Measurements from ENCODE around the gene SEMA3E. TPM values are rescaled to one million over a fixed set of nuclear protein-coding genes. Genes with fewer than 3 reads are reported as not detected.

SEMA3E gene
- total RNA-seq, 1 experiment from 2014 or later, result 3.6 TPM

DNA sequence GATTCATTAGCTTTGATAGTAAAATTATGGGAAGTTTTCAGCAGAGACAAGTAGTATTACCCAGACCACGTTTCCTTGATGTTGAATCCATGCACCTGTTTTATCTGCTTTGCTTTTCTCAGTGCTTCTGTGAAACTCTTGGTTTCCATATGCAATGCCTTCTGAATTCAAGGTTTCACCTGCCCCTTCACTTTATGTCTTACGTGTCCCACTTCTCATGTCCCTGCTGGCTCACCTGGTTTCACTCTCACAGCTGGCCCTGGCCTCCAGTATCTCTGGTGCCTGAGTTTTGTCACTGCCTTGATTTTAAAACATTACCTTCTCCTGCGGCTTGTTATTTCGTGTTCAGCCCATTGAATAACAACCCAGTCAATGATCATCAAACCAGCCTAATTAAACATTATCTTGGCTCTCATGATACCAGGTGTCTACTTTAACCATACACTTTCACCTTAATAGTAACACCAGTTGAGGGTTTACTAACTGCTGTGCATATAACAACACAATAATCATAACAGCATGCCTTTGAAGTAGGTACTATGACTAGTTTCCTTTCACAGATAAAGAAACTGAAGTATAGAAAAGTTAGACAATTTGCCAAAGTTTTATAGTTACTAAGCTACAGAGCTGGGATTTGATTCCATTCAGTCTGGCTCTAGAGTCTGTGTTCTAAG, 310.5 kb downstream of the SEMA3E start:
- H3K27me3 ChIP-seq (ENCODE audit: low read length), result peaks cover 43% of the 10 kb centered on the region
- H3K9ac ChIP-seq (ENCODE audit: low read length), result no peak overlapping the region
- ChIA-PET CTCF (no interaction called here), POLR2A (ENCODE audit: unreplicated experiment) (no interaction called here)
- no peak overlapping the region for H3K4me3 ChIP-seq (ENCODE audit: low read length)
- TF ChIP-seq, protein P1, sequence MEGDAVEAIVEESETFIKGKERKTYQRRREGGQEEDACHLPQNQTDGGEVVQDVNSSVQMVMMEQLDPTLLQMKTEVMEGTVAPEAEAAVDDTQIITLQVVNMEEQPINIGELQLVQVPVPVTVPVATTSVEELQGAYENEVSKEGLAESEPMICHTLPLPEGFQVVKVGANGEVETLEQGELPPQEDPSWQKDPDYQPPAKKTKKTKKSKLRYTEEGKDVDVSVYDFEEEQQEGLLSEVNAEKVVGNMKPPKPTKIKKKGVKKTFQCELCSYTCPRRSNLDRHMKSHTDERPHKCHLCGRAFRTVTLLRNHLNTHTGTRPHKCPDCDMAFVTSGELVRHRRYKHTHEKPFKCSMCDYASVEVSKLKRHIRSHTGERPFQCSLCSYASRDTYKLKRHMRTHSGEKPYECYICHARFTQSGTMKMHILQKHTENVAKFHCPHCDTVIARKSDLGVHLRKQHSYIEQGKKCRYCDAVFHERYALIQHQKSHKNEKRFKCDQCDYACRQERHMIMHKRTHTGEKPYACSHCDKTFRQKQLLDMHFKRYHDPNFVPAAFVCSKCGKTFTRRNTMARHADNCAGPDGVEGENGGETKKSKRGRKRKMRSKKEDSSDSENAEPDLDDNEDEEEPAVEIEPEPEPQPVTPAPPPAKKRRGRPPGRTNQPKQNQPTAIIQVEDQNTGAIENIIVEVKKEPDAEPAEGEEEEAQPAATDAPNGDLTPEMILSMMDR (conservative IDR thresholded peaks at IDR 0.05; ENCODE audit: low read depth, low read length), result no peak
- no peak for TF ChIP-seq EZH2phosphoT487 (IDR thresholded peaks at IDR 0.05; ENCODE audit: borderline replicate concordance, low read length)
- no peak for TF ChIP-seq EZH2 (IDR thresholded peaks at IDR 0.05; ENCODE audit: low read length, unreplicated experiment)
- H3K4me1 ChIP-seq (ENCODE audit: insufficient read depth, low read length), result no peaks in the 10 kb centered on the region
- no peaks in the 10 kb centered on the region for H3K9me3 ChIP-seq (ENCODE audit: low read length)
- no peaks in the 10 kb centered on the region for H3F3A ChIP-seq (ENCODE audit: low read length, unreplicated experiment)
- DNase-seq (no peak), ATAC-seq (no peak)
- no peak overlapping the region for H3K27ac ChIP-seq (ENCODE audit: low read length)
- H2AFZ ChIP-seq (ENCODE audit: low read length), result no peak overlapping the region
- no peaks in the 10 kb centered on the region for H3K9me2 ChIP-seq (replicated peaks; ENCODE audit: low read length)
- H3K36me3 ChIP-seq (ENCODE audit: low read depth, low read length), result no peaks in the 10 kb centered on the region
- no peaks in the 10 kb centered on the region for H3K79me2 ChIP-seq (ENCODE audit: low read length)
- H4K20me1 ChIP-seq (ENCODE audit: low read length), result no peaks in the 10 kb centered on the region
- no peak overlapping the region for H3K4me2 ChIP-seq (ENCODE audit: low read length)
- no TSS peak for BruUV-seq (replicated peaks)
- intact Hi-C loops (cut with micrococcal nuclease), result no loop called here

DNA sequence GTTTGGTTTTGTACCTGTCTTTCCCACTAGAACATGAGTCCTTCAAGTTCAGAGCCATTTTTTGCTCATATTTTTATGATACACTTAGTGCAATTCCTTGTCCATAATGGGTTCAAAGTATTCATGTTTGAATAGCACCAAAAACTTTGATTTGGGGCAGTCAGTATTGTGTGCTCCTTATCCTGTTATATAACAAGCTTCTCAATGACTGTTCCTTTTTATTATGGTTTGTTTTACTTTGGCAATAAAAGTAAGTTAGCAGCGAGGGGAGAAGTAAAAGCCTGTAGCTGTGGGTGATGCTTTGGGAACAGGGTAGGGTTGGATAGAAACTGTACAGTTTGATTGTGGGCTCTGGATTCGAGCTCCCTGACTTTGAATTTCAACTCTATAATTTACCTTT, 311.9 kb downstream of the SEMA3E start:
- ChIA-PET CTCF (no interaction called here), POLR2A (ENCODE audit: unreplicated experiment) (no interaction called here)
- Histone ChIP-seq H3K4me2 (ENCODE audit: low read length) (no peak overlapping the region), H3K4me1 (ENCODE audit: insufficient read depth, low read length) (no peaks in the 10 kb centered on the region), H3K36me3 (ENCODE audit: low read depth, low read length) (no peaks in the 10 kb centered on the region), H3K9me3 (ENCODE audit: low read length) (no peaks in the 10 kb centered on the region), H2AFZ (ENCODE audit: low read length) (no peak overlapping the region), H3K9me2 (replicated peaks; ENCODE audit: low read length) (no peaks in the 10 kb centered on the region), H3F3A (ENCODE audit: low read length, unreplicated experiment) (no peaks in the 10 kb centered on the region), H3K9ac (ENCODE audit: low read length) (no peak overlapping the region), H4K20me1 (ENCODE audit: low read length) (no peaks in the 10 kb centered on the region), H3K27ac (ENCODE audit: low read length) (no peak overlapping the region), H3K27me3 (ENCODE audit: low read length) (peaks cover 43% of the 10 kb centered on the region), H3K4me3 (ENCODE audit: low read length) (no peak overlapping the region), H3K79me2 (ENCODE audit: low read length) (no peaks in the 10 kb centered on the region)
- TF ChIP-seq, protein P1 (conservative IDR thresholded peaks at IDR 0.05; ENCODE audit: low read depth, low read length), result no peak
- TF ChIP-seq EZH2phosphoT487 (IDR thresholded peaks at IDR 0.05; ENCODE audit: borderline replicate concordance, low read length) (no peak), EZH2 (IDR thresholded peaks at IDR 0.05; ENCODE audit: low read length, unreplicated experiment) (no peak)
- ATAC-seq, result no peak
- intact Hi-C loops (cut with micrococcal nuclease), result no loop called here
- BruUV-seq (replicated peaks), result no TSS peak
- DNase-seq, result no peak

DNA sequence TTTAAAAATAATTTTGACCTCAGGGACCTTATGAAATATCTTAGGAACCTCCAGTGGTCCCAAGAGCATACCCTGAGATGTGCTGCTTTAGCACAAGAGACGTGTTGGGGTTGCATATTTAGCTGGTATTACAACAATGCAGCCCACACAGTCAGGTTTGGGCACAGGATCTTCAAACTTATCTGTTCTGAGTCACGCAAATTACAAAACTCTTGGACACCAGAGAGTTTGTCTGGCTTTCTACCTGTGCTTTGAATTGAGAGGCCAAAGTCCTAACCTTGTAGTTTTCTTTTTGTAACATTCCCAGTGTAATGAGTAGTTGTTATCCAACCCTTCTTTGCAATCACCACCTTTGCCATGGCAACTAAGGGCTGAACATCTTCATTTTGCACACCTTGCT, 322.7 kb downstream of the SEMA3E start:
- ChIA-PET CTCF (no interaction called here), POLR2A (ENCODE audit: unreplicated experiment) (interaction anchor here (0.7 kb wide), 1 partner anchor 53 kb away, joined by 4 read pairs; no protein-coding TSS in a partner anchor)
- no peaks in the 10 kb centered on the region for H4K20me1 ChIP-seq (ENCODE audit: low read length)
- no peaks in the 10 kb centered on the region for H3K36me3 ChIP-seq (ENCODE audit: low read depth, low read length)
- DNase-seq (no peak), ATAC-seq (no peak)
- H3K27ac ChIP-seq (ENCODE audit: low read length), result no peak overlapping the region
- no peak for TF ChIP-seq EZH2phosphoT487 (IDR thresholded peaks at IDR 0.05; ENCODE audit: borderline replicate concordance, low read length)
- TF ChIP-seq, protein P1 (conservative IDR thresholded peaks at IDR 0.05; ENCODE audit: low read depth, low read length), result no peak
- H3K9me2 ChIP-seq (replicated peaks; ENCODE audit: low read length), result no peaks in the 10 kb centered on the region
- no peaks in the 10 kb centered on the region for H3K9me3 ChIP-seq (ENCODE audit: low read length)
- BruUV-seq (replicated peaks), result no TSS peak
- no peaks in the 10 kb centered on the region for H3F3A ChIP-seq (ENCODE audit: low read length, unreplicated experiment)
- H2AFZ ChIP-seq (ENCODE audit: low read length), result no peak overlapping the region
- no peak overlapping the region for H3K4me2 ChIP-seq (ENCODE audit: low read length)
- H3K79me2 ChIP-seq (ENCODE audit: low read length), result no peaks in the 10 kb centered on the region
- H3K4me3 ChIP-seq (ENCODE audit: low read length), result no peak overlapping the region
- no peaks in the 10 kb centered on the region for H3K4me1 ChIP-seq (ENCODE audit: insufficient read depth, low read length)
- H3K27me3 ChIP-seq (ENCODE audit: low read length), result peaks cover 26% of the 10 kb centered on the region
- intact Hi-C loops (cut with micrococcal nuclease), result no loop called here
- no peak overlapping the region for H3K9ac ChIP-seq (ENCODE audit: low read length)

All from PC-3 (cell line).